Heart left ventricle (tissue), 16 donors: ENCODE data around the gene TCP10L. TPM values are rescaled to one million over a fixed set of nuclear protein-coding genes. Genes with fewer than 3 reads are reported as not detected.

Experiments
- ATAC-seq, 4 donors: fragments of 200-7000 bp; cut with Tn5 transposase; one replicate each; pipeline ENCODE4 v1.9.1; 2020 to 2022; ENCODE audit warnings: moderate library complexity in 4 of 4, mild to moderate bottlenecking in 3 of 4, moderate number of reproducible peaks in 1 of 4
- DNase-seq, 5 donors: peaks; one replicate each; pipeline ENCODE4 v3.0.0-alpha.2; 2020
- H3K27ac ChIP-seq, 12 donors: fragments of 200-600 bp; sonication (generic) in 4 of 12; one replicate each; pipeline versions ENCODE4 v1.5.0 to v1.8.0; 2016 to 2022; ENCODE audit warnings: mild to moderate bottlenecking in 2 of 12
- H3K27me3 ChIP-seq, 9 donors: fragments of 200-600 bp; sonication (generic) in 2 of 9; one replicate each; pipeline versions ENCODE4 v1.5.1 to v1.8.0; 2016 to 2022; ENCODE audit warnings: mild to moderate bottlenecking in 3 of 9
- H3K36me3 ChIP-seq, 9 donors: fragments of 200-600 bp; sonication (generic) in 2 of 9; one replicate each; pipeline versions ENCODE4 v1.5.0 to v1.8.0; 2018 to 2022; ENCODE audit warnings: mild to moderate bottlenecking in 2 of 9
- H3K4me1 ChIP-seq, 12 donors: fragments of 200-600 bp; sonication (generic) in 4 of 12; one replicate each; pipeline versions ENCODE4 v1.5.0 to v1.8.0; 2016 to 2022; ENCODE audit warnings: mild to moderate bottlenecking in 3 of 12
- H3K4me3 ChIP-seq, 12 donors: fragments of 200-600 bp; sonication (generic) in 4 of 12; one replicate each; pipeline versions ENCODE4 v1.5.0 to v1.8.0; 2017 to 2022; ENCODE audit warnings: mild to moderate bottlenecking in 9 of 12, moderate library complexity in 4 of 12
- H3K9me3 ChIP-seq, 12 donors: fragments of 200-600 bp; sonication (generic) in 4 of 12; one replicate each; pipeline versions ENCODE4 v1.5.0 to v1.8.0; 2016 to 2022; ENCODE audit warnings: mild to moderate bottlenecking in 1 of 12
- CTCF ChIP-seq, 12 donors: fragments of 200-600 bp; sonication (generic) in 4 of 12; IDR thresholded peaks; one replicate each; pipeline versions ENCODE4 v1.5.0 to v1.8.0; 2018 to 2022; ENCODE audit warnings: antibody characterized with exemption in 12 of 12, mild to moderate bottlenecking in 5 of 12
- POLR2A ChIP-seq, 2 donors: fragments of 450-650 bp; IDR thresholded peaks; one replicate each; pipeline ENCODE4 v1.6.1; 2017; ENCODE audit warnings: antibody characterized with exemption in 2 of 2, mild to moderate bottlenecking in 2 of 2, moderate library complexity in 2 of 2
- WGBS, 4 donors: extraction: QIAGEN DNeasy Blood & Tissue Kit in 2 of 4; methylation state at CpG; one replicate each; pipeline versions ENCODE4 v1.1.5 to v1.1.7; 2013 to 2018; 5-methylcytosine and 5-hydroxymethylcytosine counted together
- intact Hi-C, 10 donors: fragments of 100-400 bp; cut with DNase I; formaldehyde crosslinking; loops; one replicate each; pipeline versions ENCODE4 v1.11.1 to v1.14.2; 2022
- polyA plus RNA-seq, 2 donors: library from polyadenylated mRNA; stranded (reverse); fragments of 200-250 nt; gene quantifications; one replicate each; pipeline ENCODE4 v1.2.3, GENCODE V29; 2013
- total RNA-seq, 9 donors: library from RNA; depleted of rRNA in 2 of 9; stranded (reverse); fragments of >200 nt in 2 of 9; fragmentation: NEBNext Ultra II Directional in 3 of 9; extraction: Animal tissue kit (Norgen Biotek cat#: 25700) in 3 of 9; gene quantifications; one replicate each; pipeline versions ENCODE4 v1.1.0 to v1.2.4, GENCODE V29; 2016 to 2023
- donor health status: ischemic (EF 13 %, LVEDD 7.1; RV severe dilation, severe dysfunction).
- donor health status: healthy with polysubstance abuse.
- donor health status: DM: no; HTN: yes; CAD: no.
- donor health status: DM: no; HTN: no; CAD: no.
- donor health status: ischemic (EF 25% LVEDD 6.9; RV normal size, moderate dysfunction).
- donor health status: ischemic (EF 25% LVEDD 5.7; RV mildly dilated, moderate dysfunction).
- donor health status: healthy.
- donor health status: DM: yes; HTN: yes; CAD: no.
- donor health status: ischemic (EF 35%, LVEDD 5.7; RV mildly dilated, moderate dysfunction).
- donor health status: nonischemic (EF 11% LVEDD 7.7; RV severe dilation, severe dysfunction).
- donor health status: DM: yes; HTN: yes; CAD: no.
- donor health status: PGD.
- donor health status: ischemic (EF 29% LVEDD 5.4; RV normal size, mild dysfunction).
- donor health status: nonischemic (EF 23%, LVEDD 6.1; RV moderate dilation, normal function).

The TCP10L gene
- total and polyA plus RNA-seq, 11 donors, result 0.80 to 3.9 (median 2.2) TPM

GRCh38 chr21:32558106-32558505 lies 27.2 kb downstream of the TCP10L start:
- H3K27me3 ChIP-seq, result no peaks in the 10 kb centered on the region
- TF ChIP-seq POLR2A (IDR thresholded peaks at IDR 0.05) (no peak), CTCF (IDR thresholded peaks at IDR 0.05) (no peak)
- 87 to 90% (median 89%) methylated on average over 3 of the region's 3 CpGs for WGBS, 4 donors

GRCh38 chr21:32554832-32555638 lies 30.3 kb downstream of the TCP10L start:
- Histone ChIP-seq H3K4me1 (peaks cover 0 to 14% (median 1%) of the 10 kb centered on the region in 12 donors), H3K27me3 (no peaks in the 10 kb centered on the region), H3K9me3 (no peaks in the 10 kb centered on the region), H3K27ac (peak overlapping the region in 3 of 12 donors; percentile 22 to 63 (median 62)), H3K36me3 (no peaks in the 10 kb centered on the region), H3K4me3 (no peak overlapping the region)
- intact Hi-C loops, result loop anchor here in 1 of 10 donors (5.0 kb wide), 1 partner anchor 33 kb away; no protein-coding TSS in a partner anchor
- 67 to 88% (median 73%) methylated on average over 4 of the region's 4 CpGs for WGBS, 4 donors
- peak in 1 of 4 donors; percentile 53 for ATAC-seq
- TF ChIP-seq POLR2A (IDR thresholded peaks at IDR 0.05) (no peak), CTCF (IDR thresholded peaks at IDR 0.05) (no peak)
- no peak for DNase-seq

More at GRCh38 chr21:32558106-32558505, 27.2 kb downstream of the TCP10L start:
- Histone ChIP-seq H3K27ac (no peak overlapping the region), H3K4me1 (peaks cover 0 to 25% (median 5%) of the 10 kb centered on the region in 12 donors), H3K4me3 (no peak overlapping the region), H3K9me3 (no peaks in the 10 kb centered on the region), H3K36me3 (no peaks in the 10 kb centered on the region)
- intact Hi-C loops, result loop anchor here in 1 of 10 donors (5.0 kb wide), 1 partner anchor 36 kb away; no protein-coding TSS in a partner anchor
- ATAC-seq (no peak), DNase-seq (no peak)

GRCh38 chr21:32549886-32550285 lies 35.4 kb downstream of the TCP10L start:
- Histone ChIP-seq H3K27me3 (no peaks in the 10 kb centered on the region), H3K27ac (no peak overlapping the region), H3K4me1 (peaks cover 0 to 10% (median under 1%) of the 10 kb centered on the region in 12 donors), H3K4me3 (no peak overlapping the region), H3K9me3 (no peaks in the 10 kb centered on the region), H3K36me3 (no peaks in the 10 kb centered on the region)
- DNase-seq, result no peak
- no peak for TF ChIP-seq CTCF (IDR thresholded peaks at IDR 0.05)
- TF ChIP-seq POLR2A (IDR thresholded peaks at IDR 0.05), result no peak
- intact Hi-C loops, result no loop called here
- WGBS, 4 donors, result 56 to 93% (median 90%) methylated on average over 3 of the region's 3 CpGs
- ATAC-seq, result no peak

- intact Hi-C loops, result no loop called here
- ATAC-seq, result no peak
- no peak overlapping the region for H3K4me3 ChIP-seq
- no peak overlapping the region for H3K27ac ChIP-seq
- no peaks in the 10 kb centered on the region for H3K36me3 ChIP-seq
- H3K9me3 ChIP-seq, result no peaks in the 10 kb centered on the region
- no peak for TF ChIP-seq CTCF (IDR thresholded peaks at IDR 0.05)
- TF ChIP-seq POLR2A (IDR thresholded peaks at IDR 0.05), result no peak
- no peak for DNase-seq
- 39 to 55% (median 50%) methylated on average over 1 of the region's 1 CpG for WGBS, 4 donors
- no peaks in the 10 kb centered on the region for H3K27me3 ChIP-seq
- H3K4me1 ChIP-seq, result peaks cover 0 to 6% (median 0%) of the 10 kb centered on the region in 12 donors
Measured at GRCh38 chr21:32549440-32549839, 35.9 kb downstream of the TCP10L start.
